Measurements from ENCODE around the gene COMT.
A peak's percentile ranks its signal among the peaks of the same experiment; 100 is the strongest.

Gene COMT

GRCh38 chr22:20011123-20011992 is 69.8 kb downstream of the COMT start:
- no peak for DNase-seq (ENCODE audit: low read depth)

- no peak for DNase-seq (ENCODE audit: low read depth)
Observed at GRCh38 chr22:20011993-20012740, 70.6 kb downstream of the COMT start.

- no peak for DNase-seq (ENCODE audit: low read depth)
Observed at GRCh38 chr22:20012741-20013331, 71.3 kb downstream of the COMT start.

- DNase-seq (ENCODE audit: low read depth), result peak; percentile 29
Observed at GRCh38 chr22:20013382-20013871, 71.9 kb downstream of the COMT start.

GRCh38 chr22:20014526-20015186 is 73.1 kb downstream of the COMT start:
- DNase-seq (ENCODE audit: low read depth), result no peak

GRCh38 chr22:20015187-20015625 is 73.6 kb downstream of the COMT start:
- no peak for DNase-seq (ENCODE audit: low read depth)

GRCh38 chr22:20015971-20016733 is 74.6 kb downstream of the COMT start:
- DNase-seq (ENCODE audit: low read depth), result peak; percentile 22

GRCh38 chr22:20016734-20017621 is 75.4 kb downstream of the COMT start, which contains the start of gene ARVCF:
TSS of gene ARVCF (minus strand) at chr22:20016823. CDS start at chr22:19990794, 26,029 bp downstream.
- DNase-seq (ENCODE audit: low read depth), result peak; percentile 90

GRCh38 chr22:20017622-20017958 is 76.0 kb downstream of the COMT start:
- no peak for DNase-seq (ENCODE audit: low read depth)

- DNase-seq (ENCODE audit: low read depth), result no peak
Observed at GRCh38 chr22:20018001-20018400, 76.4 kb downstream of the COMT start.
